Islet precursor cell (in vitro differentiated cells): Measurements from ENCODE around the gene UBE3A.
"Not testable (repeated sequence)": the region's sequence is repeated elsewhere in the genome, so short reads cannot be mapped to it uniquely, and the experiment has no call there.

Experiments used
- DNase-seq: peaks from one replicate; pipeline ENCODE4 v3.0.0-alpha.2; 2018

Gene UBE3A

DNA sequence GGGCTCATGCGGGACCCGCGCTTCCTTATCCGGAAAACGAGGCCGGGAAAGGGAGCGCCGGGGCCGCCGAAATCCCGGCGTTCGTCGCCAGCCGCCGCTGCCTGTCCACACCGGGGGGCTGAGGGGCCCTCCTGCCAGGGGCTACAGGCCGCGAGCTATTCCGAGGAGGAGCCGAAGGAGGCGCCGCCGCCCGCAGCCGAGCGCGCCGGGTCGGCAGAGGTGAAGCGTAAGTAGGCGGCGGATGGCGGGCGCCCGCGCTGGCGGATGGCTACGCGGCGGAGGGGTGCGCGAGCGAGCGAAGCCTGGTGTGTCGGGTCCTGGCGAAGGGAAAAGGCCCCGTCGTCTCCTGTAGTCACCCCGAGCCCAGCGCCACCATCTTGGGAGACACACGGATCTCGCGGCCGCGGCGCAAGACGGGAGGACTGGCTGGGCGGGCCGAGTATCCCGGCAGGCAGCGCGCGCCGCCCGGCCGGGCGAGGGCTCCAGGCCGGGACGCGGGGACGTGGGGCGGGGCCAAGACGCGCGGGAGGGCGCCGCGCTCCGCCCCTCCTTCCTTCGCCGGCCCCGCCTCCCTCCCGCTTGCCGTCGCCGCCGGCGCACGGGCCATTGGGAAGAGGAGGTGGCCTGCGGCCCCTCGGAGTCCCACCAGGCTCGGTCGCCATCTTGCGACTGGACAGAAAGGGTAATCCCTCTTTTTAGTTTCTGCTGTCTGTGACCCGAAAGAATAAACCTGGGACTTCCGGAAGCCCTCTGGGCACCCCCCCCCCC lies at the start of gene UBE3A:
Gene UBE3A, minus strand, starts transcription at position 424 of the 768 bp plus-strand sequence. CDS start 29,917 bp downstream, outside the sequence.
- peak; percentile 94 for DNase-seq

DNA sequence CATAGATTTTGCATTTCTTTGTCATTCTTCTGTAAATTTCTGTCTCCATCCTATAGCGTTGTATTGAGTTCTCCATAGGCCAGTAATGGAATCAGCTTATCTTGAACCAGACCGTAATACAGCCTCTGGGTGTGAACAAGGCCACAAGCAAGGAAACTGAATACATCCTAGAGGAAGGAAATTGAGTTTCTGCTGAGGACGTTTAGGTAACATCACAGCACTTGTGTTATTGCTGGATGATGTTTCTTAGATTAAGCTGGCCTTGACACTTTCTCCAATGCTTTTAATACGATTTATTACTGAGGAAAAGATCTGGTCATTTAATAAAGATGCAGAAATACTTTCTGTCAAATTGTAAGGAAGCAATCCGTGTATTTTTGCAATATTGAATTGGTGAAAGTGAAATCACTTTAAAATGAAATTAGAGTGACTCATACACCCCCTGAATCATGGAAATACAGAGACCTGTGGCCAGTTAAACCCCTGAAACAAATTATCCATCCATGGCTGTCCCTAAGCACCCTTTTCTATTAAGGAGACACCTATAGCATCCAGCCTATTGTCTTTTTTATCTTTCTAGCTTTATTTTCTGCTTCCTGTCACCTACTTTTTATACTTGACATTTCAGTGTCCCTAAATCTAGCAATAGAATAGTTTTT lies 48.5 kb upstream of the UBE3A start:
- DNase-seq = no peak

DNA sequence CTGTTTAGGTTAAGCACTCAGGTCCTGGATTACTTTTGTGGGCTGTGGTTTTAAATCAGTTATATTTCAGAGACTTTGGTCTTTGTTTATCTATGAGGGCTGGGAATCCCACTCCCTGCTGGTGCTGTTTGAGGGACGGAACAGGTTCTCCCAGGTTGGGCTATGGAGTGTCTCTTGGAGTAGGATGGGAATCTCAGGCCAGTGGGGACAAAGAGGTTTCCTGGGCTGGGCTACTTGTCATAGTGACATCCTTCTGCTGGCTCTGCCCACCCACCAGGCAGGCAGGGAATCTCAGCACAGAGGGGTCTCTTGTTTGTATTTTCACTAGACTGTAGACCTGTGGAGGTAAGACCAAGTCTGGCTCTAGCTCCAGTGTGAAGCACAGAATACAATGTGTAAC lies 47.2 kb upstream of the UBE3A start:
- no peak for DNase-seq

DNA sequence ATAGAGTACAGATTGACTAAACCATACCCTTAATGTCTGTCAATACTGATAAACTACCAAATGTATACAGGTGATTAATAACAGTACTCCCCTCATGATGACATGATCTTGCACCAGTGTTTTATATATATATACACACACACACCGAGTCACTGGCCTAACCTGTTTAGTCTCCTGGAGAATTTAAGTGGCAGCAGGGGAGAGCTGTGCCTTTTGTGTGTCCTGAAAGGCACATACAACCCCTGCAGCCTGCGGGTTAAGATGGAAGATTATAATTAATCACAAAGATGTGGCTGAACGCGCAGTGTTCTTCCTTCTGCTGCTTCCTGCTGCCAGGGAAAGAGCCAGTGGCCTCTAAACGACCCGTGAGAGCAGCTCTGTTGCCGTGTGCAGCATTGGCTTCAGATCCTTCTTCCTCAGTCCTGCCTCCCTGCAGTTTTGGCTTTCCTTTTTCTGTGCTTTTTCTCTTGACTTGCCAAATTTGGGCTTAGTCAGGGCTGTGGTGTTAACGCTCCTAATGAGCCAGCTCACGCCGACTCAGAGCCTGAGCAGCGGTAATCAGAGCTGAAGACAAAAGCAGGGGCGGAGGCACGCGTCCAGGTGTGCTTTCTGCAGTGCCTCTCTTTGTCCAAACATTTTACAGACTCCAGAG lies 42.5 kb upstream of the UBE3A start:
- no peak for DNase-seq

DNA sequence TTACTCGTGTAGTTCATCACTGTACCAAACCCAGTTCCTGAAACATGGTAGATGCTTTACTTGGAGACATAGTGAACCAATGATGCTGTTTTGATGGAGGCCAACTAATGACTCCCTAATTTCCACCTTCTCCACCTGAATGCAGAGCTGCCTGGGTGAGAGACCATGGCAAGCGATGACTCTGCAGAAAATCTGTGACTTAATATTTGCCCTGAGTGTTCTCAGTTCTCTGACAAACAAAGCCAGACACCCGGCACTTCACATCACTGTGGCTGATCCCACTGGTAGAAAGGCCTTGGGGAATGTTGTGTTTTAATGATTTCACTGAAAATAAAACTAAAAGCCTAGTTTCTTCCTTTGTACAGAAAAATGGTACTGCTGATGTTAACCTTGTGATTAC lies 39.5 kb upstream of the UBE3A start:
- no peak for DNase-seq

DNA sequence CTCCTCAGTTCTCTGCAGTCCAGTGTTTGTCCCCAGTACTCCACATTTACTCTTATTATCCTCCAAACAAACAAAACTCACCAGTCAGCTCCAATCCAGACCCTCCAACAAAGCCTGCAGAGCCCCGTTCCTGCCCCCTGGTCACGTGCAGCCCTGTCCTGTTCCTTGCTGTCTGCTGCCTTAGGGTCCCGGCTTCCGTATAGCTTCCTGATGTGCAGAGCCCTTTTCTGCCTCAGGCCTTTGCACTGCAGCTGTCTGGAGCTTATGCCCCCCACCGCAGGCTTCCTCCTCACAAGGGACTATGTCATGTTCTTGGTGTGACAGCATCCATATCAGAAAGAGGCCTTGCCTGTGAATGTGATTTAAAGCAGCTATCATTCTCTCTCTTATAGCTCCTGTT lies 39.0 kb upstream of the UBE3A start:
- DNase-seq = no peak

DNA sequence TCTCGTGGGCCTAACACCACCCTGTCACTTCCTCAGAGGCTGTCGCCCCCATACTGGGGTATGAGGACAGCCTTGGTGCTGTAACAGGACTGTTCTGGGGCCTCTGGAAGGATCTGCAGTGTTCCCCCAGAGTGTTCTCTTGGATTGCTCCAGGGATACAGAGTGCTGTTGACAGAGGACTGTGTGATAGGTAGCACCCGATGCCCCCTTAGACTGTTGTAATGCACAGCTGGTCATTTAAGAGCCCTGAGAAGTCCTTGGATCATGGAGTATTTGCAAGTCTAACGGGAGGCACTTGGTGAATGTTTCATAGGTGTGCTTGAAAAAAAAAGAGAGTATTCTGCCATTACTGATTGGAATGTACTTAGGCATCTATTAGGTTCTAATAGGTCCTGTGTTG lies 35.4 kb upstream of the UBE3A start:
- DNase-seq = no peak

DNA sequence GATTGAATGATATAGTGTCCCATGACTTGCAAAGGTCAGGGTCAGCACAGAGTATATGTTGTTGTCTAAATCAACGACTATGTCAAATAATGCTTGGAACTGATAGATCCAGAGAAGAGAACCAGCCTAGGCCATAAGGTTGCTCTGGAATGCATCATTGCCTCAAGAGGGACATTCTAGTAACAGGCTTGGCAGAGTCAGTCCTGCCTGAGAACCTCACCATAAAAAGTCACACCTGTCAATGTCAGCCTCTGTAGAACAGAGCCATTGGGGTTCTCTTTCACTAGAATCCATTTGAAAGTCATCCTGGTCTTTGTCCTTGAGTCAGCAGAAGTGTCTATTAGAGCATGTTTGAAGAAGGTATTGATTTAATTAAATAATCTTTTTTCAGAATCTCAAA lies 31.4 kb upstream of the UBE3A start:
- no peak for DNase-seq

DNA sequence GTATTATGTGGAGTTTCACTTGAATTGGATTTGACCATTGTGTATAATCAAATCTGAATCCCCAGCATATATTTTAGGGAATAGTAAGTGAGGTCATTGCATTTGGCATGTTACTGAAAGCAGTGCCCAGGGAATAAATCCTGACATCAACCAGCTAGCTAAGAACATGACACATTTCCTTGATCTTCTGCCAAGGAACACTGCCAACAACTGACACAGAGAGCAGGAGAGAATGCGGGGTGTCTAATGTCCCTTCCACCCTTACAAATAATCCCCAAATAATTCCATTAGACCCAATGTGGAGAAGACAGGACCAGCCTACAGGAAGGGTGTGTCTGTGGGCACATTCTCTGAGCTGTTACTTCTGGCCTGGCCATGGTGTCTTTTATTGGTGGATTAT lies 30.6 kb upstream of the UBE3A start:
- DNase-seq = no peak

DNA sequence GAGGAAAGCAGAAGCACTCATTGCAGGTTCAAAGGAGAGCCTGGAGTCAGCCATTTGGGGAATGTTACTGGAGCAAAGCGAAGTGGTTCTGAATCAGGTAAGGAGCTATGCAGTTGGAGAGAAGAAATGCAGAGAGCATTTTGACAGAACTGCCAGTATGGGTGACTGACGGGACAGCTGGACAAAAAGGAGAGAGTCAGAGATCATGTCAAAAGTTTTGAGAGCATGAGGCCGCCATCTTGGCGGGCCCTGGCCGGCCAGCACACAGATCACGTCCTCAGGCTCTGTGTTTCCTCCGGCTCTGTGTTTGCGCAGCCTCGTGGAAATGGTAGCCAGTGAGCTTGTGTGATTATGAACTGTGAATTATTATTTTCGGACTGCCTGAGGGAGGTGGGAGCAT lies 29.8 kb upstream of the UBE3A start:
- DNase-seq = no peak

DNA sequence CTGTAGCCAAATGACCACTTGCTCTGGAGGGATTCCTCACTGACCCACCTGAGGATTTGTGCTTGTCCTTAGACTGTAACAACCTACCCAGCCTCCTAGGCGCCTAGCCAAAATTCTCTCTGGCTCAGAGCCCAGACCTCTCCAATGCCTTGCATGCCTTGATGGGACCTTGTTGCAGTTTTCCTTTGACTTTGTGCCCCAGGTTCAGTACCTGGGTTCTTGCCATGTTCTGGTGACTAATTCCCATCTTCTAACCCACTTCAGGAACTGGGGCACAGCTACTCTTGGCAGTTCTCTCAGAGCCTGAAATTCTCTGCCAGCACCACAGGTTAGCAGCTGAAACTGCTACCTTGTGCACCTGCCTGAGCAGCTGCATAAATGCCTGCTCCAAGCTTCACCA lies 27.0 kb upstream of the UBE3A start:
- DNase-seq = no peak

DNA sequence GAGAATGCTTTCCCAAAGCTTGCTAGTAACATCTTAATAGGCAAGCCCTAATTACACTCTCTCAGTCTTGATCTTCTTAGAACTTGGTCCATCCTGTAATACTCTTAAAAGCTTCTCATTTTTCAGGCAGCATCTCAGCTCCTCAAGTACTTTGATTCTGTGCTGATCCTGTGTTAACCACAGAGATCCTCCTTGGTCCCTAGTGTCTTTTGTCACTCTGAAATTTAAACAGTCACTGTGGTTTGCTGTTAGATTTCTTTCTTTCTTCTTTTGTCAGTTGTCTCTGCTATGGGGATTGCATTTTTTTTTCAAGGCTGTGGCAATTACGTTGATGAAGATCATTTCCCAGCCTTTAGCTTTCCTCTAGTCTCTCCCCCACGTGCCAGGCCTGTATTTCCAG lies 26.0 kb upstream of the UBE3A start:
- no peak for DNase-seq

DNA sequence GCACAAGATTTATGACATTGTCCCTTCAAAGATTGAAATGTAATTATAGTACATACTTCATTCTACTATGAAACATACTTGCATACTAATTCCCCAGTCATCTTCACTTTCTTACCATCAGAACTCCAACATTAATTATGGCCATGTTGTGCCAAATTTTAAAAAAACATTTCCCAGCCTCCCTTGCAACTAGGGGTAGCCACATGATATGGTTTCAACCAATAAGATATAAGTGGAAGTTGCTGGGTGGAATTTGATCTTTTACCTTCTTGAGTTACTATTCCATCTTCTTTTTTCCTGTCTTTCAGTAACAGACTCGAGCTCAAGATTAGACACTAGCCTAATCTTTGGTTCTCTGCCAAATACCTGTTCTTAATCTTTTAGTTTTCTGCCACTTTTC lies 25.6 kb upstream of the UBE3A start:
- no peak for DNase-seq

DNA sequence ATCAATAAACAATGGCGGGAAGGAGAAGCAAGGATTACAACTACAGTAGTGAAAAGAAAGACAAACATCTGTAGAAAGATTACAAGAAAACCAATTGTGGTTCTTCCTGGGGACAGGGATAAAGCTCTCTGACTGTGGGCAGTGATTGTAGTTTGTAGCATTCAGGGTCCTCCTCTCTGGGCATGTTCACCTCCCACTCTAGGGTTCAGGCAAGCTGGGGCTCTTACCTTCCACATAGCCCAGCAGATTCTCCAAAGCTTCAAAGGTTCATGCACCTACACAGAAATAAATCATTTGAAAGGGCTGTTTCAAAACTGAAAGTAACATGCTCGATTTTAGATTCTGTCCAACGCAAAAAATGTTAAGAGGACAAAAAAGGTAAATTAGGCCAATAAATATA lies 17.4 kb upstream of the UBE3A start:
- DNase-seq = no peak

DNA sequence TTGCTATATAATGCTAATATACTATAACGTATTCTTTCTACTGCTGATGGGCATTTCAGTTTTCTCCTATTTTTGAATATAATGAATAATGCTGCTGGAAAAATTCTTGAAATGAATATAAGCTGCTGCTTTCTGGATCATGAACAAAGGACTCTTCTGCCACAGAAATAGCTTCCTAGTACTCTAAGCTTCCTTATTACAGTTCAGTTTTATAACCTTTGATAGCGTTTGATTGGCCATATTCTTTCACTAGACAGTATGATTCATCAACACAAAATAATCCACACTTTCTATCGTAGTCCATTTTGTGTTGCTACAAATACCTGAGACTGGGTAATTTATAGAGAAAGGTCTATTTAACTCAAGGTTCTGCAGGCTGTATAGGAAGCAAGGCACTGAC lies 16.4 kb upstream of the UBE3A start:
- DNase-seq = no peak

DNA sequence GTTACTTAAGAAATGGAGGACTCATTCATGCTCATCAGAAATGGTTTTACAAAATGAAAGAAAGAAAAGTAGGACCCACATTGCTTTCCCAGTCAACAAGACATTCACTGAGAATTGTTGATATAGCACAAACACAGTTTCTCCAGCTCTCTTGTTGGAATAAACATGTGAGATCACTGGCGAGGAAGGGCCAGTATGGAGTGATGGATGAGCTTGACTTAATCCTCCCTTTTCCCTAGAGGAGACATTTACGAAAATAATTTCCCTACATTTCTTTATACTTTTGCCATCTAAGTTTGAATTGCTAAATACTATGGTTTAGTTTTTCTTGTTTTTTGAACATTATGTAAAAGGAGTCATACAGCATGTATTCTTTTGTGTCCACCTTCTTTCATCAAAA lies 15.9 kb upstream of the UBE3A start:
- no peak for DNase-seq

DNA sequence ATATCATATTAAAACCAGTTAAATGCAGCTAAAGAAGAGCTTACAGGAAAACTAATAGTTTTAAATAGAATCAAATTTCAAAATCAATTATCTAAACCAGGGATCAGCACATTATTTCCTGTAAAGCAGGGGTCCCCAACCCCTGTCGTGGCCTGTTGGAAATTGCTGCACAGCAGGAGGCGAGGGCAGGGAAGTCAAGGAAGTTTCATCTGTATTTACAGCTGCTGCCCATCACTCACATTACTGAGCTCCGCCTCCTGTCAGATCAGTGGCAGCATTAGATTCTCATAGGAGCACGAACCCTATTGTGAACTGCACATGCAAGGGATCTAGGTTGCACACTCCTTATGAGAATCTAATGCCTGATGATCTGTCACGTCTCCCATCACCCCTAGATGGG lies 14.4 kb upstream of the UBE3A start:
- not testable (repeated sequence) for DNase-seq

DNA sequence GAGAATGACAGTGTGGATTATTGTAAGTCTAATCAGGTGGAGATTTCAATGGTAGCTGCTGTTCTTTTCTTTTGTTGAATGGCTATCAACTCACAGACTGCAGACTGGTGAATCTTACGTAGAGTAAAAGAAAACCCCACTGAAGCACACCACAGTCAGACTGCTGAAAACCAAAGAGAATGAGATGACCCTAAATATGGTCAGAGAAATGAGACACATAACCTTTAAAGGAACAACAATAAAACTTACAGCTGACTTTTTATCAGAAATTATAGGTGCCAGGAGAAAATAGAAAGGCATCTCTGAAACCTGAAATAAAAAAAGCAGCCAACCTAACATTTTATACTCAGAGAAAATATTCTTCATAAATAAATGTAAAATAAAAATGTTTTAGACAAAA lies 12.7 kb upstream of the UBE3A start:
- DNase-seq = no peak

DNA sequence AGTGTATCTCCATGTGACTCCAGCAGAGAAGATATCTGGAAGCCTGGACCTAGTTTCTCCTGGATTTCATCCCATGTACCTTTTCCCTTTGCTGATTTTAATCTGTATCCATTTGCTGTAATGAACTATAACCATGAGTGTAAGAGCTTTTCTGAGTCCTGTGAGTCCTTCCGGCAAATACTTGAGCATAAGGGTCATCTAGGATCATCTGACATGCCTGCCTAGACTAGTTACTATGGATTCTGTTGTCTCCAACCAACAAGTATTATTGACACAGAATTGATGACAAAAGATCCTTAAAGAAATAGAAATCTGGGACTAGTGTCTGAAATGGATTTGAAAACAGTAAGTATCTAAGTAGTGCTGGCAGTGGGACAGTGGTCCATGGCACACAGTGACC lies 11.3 kb upstream of the UBE3A start:
- DNase-seq = no peak

DNA sequence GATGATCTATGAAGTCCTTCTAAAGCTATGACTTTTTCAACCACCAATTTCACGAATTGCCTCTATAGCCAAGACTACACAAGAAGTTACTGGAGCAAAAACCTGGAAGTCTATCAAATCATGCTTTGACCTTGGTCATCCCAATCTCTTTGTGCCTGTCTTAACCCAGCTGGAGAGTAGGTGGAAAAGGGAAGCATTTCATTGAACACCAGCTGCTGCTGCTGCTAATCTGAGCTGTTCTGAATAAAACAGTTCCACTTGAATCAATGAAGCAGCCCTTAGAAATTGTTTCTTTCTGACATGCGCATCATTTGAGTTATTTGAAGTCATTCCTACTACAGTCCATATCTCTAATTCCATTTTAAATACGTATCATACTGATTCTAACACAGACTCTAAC lies 7.3 kb upstream of the UBE3A start:
- DNase-seq = no peak

DNA sequence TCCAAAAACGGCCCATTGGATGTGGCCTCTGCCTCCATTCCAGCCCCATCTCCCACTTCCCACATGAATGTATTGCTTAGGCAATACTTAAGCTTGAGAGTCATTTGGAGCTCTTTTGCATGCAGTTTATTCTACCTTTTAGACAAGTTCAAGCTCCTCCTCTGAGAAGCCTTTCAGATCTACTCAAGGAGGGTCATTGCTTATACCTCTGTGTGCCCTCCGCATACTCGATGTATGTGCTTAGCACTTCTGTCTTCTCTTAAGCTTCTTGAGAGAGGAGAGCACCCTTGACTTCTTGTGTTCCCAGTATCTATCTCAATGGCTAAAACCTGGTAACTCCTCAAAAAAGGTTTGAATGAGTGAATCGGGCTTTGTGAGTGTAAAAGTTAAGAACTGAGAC lies 6.6 kb upstream of the UBE3A start:
- DNase-seq = no peak

DNA sequence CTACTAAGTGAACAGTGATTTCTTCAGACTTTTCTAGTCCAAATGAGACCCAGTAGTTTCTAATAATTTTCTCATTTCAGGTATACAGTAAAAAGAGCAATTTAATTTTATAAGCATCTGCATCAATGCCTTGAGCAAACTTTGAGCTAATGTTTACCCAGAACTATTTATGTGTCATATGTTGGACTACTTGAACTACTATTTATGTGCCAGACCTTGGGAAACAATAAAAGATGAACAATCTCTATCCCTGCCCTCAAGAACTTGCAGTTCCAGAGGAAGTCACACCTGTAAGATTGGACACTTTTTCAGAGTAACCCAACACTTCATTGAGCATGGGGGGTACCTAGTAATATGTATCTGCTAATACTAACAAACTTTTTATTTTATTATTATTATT lies 2.3 kb upstream of the UBE3A start:
- no peak for DNase-seq

DNA sequence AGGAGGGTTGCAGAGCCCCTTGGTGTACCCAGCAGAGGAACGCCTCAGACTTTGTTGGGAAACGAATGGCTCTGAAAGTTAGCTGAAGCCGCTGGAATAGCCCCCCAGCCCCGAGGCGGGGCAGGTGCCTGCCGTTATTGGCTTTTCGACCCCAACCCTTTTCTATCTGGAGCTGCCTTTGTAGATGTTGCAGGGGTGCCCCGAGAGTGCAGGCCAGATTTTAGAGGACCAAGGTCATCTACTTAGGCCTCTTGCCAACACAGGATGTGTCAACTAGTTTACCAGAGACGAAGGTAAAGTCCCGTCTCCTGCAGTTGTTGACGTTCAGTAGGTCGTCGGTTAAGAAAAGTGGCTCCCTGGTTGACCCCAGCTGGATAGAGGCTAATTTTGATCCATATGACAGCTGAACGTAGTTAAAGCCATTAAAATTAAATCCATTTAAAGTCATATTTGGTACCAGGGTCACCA lies 579 bp upstream of the UBE3A start:
- DNase-seq = no peak
